Skin epidermis (tissue), 12 donors: ENCODE measurements around the gene DUSP12.
A peak's percentile ranks its signal among the peaks of the same experiment; 100 is the strongest.

Experiments used
- H3K27ac ChIP-seq, 21 experiments: fragments of 200-600 bp; sonication (generic) in 11 of 21; one replicate each; pipeline ENCODE4 v1.5.0; 2020; ENCODE audit warnings: mild to moderate bottlenecking in 3 of 21, inconsistent platforms in 2 of 21, moderate library complexity in 2 of 21
- H3K4me3 ChIP-seq, 7 experiments: fragments of 200-600 bp; sonication (generic) in 2 of 7; one replicate each; pipeline ENCODE4 v1.5.0; 2020; ENCODE audit warnings: inconsistent platforms in 2 of 7, mild to moderate bottlenecking in 2 of 7, moderate library complexity in 1 of 7

Gene DUSP12

GRCh38 chr1:161749509-161750407, at the start of gene DUSP12:
TSS of gene DUSP12 (plus strand) at chr1:161749786. CDS start at chr1:161749802, 16 bp downstream.
- peak within 1 kb of the TSS; percentile 67 to 91 (median 85) for H3K4me3 ChIP-seq

GRCh38 chr1:161702250-161702649, 47.3 kb upstream of the DUSP12 start:
- Histone ChIP-seq H3K4me3 (no peak overlapping the region), H3K27ac (no peak overlapping the region)

More at GRCh38 chr1:161749509-161750407, at the start of gene DUSP12:
- peak within 1 kb of the TSS; percentile 58 to 95 (median 89) for H3K27ac ChIP-seq

- no peak overlapping the region for H3K4me3 ChIP-seq
- H3K27ac ChIP-seq, result no peak overlapping the region
Observed at GRCh38 chr1:161705537-161705936, 44.0 kb upstream of the DUSP12 start.

GRCh38 chr1:161706113-161706481, 43.5 kb upstream of the DUSP12 start:
- Histone ChIP-seq H3K4me3 (no peak overlapping the region), H3K27ac (peak overlapping the region in 4 of 21 experiments; percentile 9 to 52 (median 30))

- Histone ChIP-seq H3K4me3 (no peak within 1 kb of the TSS), H3K27ac (peak within 1 kb of the TSS in 6 of 21 experiments; percentile 9 to 57 (median 44))
Observed at GRCh38 chr1:161706482-161707347, 42.9 kb upstream of the DUSP12 start, which contains the start of gene FCRLA. TSS of gene FCRLA (plus strand) at chr1:161707229. CDS start at chr1:161707265, 36 bp downstream.

GRCh38 chr1:161707503-161707902, 42.1 kb upstream of the DUSP12 start:
- Histone ChIP-seq H3K4me3 (no peak overlapping the region), H3K27ac (peak overlapping the region in 2 of 21 experiments; percentile 46 to 54)

GRCh38 chr1:161709373-161709772, 40.2 kb upstream of the DUSP12 start:
- Histone ChIP-seq H3K4me3 (no peak overlapping the region), H3K27ac (no peak overlapping the region)

- Histone ChIP-seq H3K4me3 (no peak overlapping the region), H3K27ac (no peak overlapping the region)
Observed at GRCh38 chr1:161710560-161710959, 39.0 kb upstream of the DUSP12 start.

GRCh38 chr1:161718559-161719324, 30.8 kb upstream of the DUSP12 start:
- Histone ChIP-seq H3K27ac (no peak overlapping the region), H3K4me3 (no peak overlapping the region)

GRCh38 chr1:161719325-161719611, 30.3 kb upstream of the DUSP12 start:
- no peak overlapping the region for H3K4me3 ChIP-seq
- H3K27ac ChIP-seq, result no peak overlapping the region

GRCh38 chr1:161720422-161720821, 29.2 kb upstream of the DUSP12 start:
- Histone ChIP-seq H3K4me3 (no peak overlapping the region), H3K27ac (no peak overlapping the region)

- H3K4me3 ChIP-seq, result no peak within 1 kb of the TSS
- no peak within 1 kb of the TSS for H3K27ac ChIP-seq
Observed at GRCh38 chr1:161720956-161721737, 28.4 kb upstream of the DUSP12 start, which contains the start of gene FCRLB. TSS of gene FCRLB (plus strand) at chr1:161721544. CDS start at chr1:161722673, 1,129 bp downstream.

GRCh38 chr1:161721738-161722343, 27.7 kb upstream of the DUSP12 start:
- Histone ChIP-seq H3K4me3 (no peak overlapping the region), H3K27ac (no peak overlapping the region)

GRCh38 chr1:161722406-161722805, 27.2 kb upstream of the DUSP12 start:
- no peak overlapping the region for H3K4me3 ChIP-seq
- no peak overlapping the region for H3K27ac ChIP-seq

- Histone ChIP-seq H3K4me3 (no peak overlapping the region), H3K27ac (no peak overlapping the region)
Observed at GRCh38 chr1:161723459-161724141, 26.0 kb upstream of the DUSP12 start.

GRCh38 chr1:161725258-161725907, 24.2 kb upstream of the DUSP12 start:
- Histone ChIP-seq H3K4me3 (peak overlapping the region; percentile 58 to 85 (median 76)), H3K27ac (peak overlapping the region in 17 of 21 experiments; percentile 74 to 95 (median 85))

GRCh38 chr1:161725908-161726472, 23.6 kb upstream of the DUSP12 start:
- Histone ChIP-seq H3K27ac (peak overlapping the region; percentile 29 to 95 (median 85)), H3K4me3 (peak overlapping the region; percentile 58 to 85 (median 76))
